GM19324 (cell line): ENCODE data around the gene ARID3A.

Experiments used
- ATAC-seq: cut with Tn5 transposase; IDR thresholded peaks from one replicate; pipeline ENCODE4 v1.9.1; 2021; ENCODE audit warnings: mild to moderate bottlenecking, moderate library complexity; ENCODE audit not compliant: unreplicated experiment, low FRiP score

Gene ARID3A

GRCh38 chr19:907183-907853, 18.5 kb upstream of the ARID3A start:
- no peak for ATAC-seq

GRCh38 chr19:911197-912033, 14.4 kb upstream of the ARID3A start:
- ATAC-seq, result no peak

GRCh38 chr19:912181-913079, 13.4 kb upstream of the ARID3A start:
- ATAC-seq, result no peak

- peak; percentile 64 for ATAC-seq
Observed at GRCh38 chr19:913080-913748, 12.6 kb upstream of the ARID3A start, which contains the start of gene R3HDM4. Gene R3HDM4, minus strand, starts transcription at chr19:913219. Its CDS starts 62 bp downstream, at chr19:913157.

- no peak for ATAC-seq
Observed at GRCh38 chr19:916645-917322, 9.1 kb upstream of the ARID3A start.

- no peak for ATAC-seq
Observed at GRCh38 chr19:917323-918151, 8.3 kb upstream of the ARID3A start, which contains the start of gene KISS1R. Gene KISS1R, plus strand, starts transcription at chr19:917333. Its CDS starts 170 bp downstream, at chr19:917503.

- no peak for ATAC-seq
Observed at GRCh38 chr19:918152-918437, 7.7 kb upstream of the ARID3A start.

- ATAC-seq, result no peak
Observed at GRCh38 chr19:918481-919198, 7.2 kb upstream of the ARID3A start.

GRCh38 chr19:919199-920050, 6.4 kb upstream of the ARID3A start:
- no peak for ATAC-seq

- ATAC-seq, result no peak
Observed at GRCh38 chr19:920051-920864, 5.6 kb upstream of the ARID3A start.

- no peak for ATAC-seq
Observed at GRCh38 chr19:924553-925086, 1.2 kb upstream of the ARID3A start.

- peak; percentile 16 for ATAC-seq
Observed at GRCh38 chr19:925087-925525, 729 bp upstream of the ARID3A start.

- ATAC-seq, result no peak
Observed at GRCh38 chr19:926323-926588, 421 bp downstream of the ARID3A start.

- no peak for ATAC-seq
Observed at GRCh38 chr19:926589-927350, 935 bp downstream of the ARID3A start.

GRCh38 chr19:927351-927779, 1.5 kb downstream of the ARID3A start:
- ATAC-seq, result no peak
